Hindlimb muscle (tissue), 1 donor: ENCODE data around the gene PLPP4. TPM values are rescaled to one million over a fixed set of nuclear protein-coding genes. Genes with fewer than 3 reads are reported as not detected.

Experiments
- DNase-seq: peaks from one replicate; pipeline ENCODE4 v3.0.0-alpha.2; 2013
- polyA plus RNA-seq: library from polyadenylated mRNA; unstranded; fragments of 120-200 nt; gene quantifications from one replicate; pipeline ENCODE4 v1.2.1, GENCODE V29; 2013; ENCODE audit not compliant: insufficient read length

The PLPP4 gene
- polyA plus RNA-seq, 1 donor, result 0.23 TPM

GRCh38 chr10:120613180-120613579 lies 156.2 kb downstream of the PLPP4 start:
- no peak for DNase-seq

DNA sequence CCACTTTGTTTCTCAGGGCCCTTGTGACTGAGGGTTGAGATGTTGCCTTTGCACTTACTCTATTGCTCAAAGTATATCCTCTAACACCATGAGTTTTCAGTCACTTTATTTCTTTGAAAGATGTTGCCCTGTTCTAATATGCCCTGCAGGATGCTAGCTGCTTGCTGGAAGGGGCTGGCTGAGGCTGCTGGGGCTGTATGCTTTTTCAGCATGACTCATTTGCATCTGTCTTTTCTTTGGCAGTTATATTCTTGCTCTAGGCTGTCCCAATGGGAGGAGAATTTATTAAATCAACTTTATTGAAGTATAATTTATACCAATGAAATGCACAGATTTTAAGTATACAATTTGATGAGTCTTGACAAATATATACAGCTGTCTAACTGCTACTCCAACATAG lies 157.7 kb downstream of the PLPP4 start:
- DNase-seq, result no peak

GRCh38 chr10:120616311-120616911 lies 159.4 kb downstream of the PLPP4 start:
- DNase-seq, result no peak

DNA sequence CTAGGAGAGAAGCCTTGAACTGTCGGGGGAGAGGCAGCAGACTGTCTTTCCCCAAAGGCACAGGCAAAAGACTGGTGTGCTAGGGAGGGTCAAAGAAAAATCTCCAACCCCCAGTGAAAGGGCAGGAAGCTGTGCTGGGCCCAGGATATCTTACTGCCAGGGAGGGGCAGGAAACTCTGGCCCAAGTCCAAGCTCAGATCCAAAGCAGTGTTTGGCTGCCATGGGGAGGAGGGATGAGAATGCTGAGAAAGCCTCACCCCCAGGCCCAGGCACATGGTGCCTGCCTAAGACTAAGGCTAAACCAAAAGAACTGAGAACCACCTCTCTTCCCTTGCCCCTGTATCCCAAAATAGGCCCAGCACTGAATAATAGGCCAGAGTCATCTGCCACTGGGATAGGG lies 171.2 kb downstream of the PLPP4 start:
- DNase-seq, result no peak

DNA sequence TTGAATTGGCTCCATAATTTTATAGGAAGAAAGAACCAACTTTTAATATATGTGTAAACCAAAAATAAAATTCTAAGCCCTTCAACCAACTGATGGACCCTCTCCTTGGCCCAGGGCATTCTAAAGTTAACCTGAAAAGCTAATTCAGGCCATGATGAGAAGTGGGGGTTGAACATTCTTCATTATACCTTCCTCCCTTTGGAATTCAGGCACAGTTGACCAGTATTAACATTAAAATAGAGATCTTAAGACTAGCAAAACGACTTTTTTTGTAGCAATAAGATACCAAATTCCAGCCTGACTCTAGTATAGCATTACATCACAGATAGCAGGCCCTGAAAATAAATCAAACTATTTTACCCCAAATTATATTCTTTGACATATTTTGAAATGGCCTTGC lies 173.2 kb downstream of the PLPP4 start:
- no peak for DNase-seq

DNA sequence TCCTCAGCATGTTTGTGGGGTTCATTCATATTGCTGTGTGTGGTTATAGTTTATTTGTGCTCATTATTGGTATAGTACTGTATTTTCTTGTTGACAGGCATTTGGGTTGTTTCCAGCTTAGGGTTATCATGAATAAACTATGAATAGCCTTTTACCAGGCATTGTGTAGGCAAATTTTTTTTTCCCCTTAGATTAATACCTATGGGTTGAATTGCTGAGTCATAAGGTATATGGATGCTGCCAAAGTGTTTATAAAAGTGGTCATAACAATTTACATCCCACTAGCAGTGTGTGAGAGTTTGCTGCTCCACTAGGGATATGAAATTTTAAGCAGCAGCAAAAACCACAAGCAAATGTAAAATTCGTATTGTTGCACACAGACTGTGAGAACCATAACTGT lies 175.0 kb downstream of the PLPP4 start:
- no peak for DNase-seq

GRCh38 chr10:120632942-120633341 lies 175.9 kb downstream of the PLPP4 start:
- no peak for DNase-seq

DNA sequence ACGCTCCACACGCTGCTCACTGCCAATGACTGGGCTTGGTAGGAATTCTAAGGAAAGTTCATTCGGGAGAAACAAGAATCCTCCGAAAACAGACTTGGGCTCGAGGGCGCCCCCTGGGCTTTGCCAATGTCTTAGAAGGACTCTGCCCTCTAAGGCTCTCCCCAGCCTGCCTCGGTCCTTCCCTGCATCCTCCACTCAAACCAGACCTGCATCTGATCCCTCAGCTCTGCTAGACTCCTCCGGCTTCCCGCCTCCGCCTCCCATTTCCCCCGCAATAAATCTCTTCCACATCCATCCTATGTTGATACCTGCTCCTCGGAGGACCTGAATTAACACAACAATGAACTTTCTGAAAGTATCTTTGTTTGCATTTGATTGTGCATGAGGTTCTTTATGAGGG lies 177.6 kb downstream of the PLPP4 start:
- no peak for DNase-seq
